ENCODE data around the gene PSMA5.
"Not testable (repeated sequence)": the region's sequence is repeated elsewhere in the genome, so short reads cannot be mapped to it uniquely, and the experiment has no call there.

The PSMA5 gene

GRCh38 chr1:109447524-109447923 lies 21.3 kb upstream of the PSMA5 start:
- ChIA-PET CTCF (interaction anchor here (0.8 kb wide), 1 partner anchor 39 kb away, joined by 3 read pairs; no protein-coding TSS in a partner anchor), POLR2A (interaction anchor here (0.6 kb wide), 1 partner anchor 36 kb away, joined by 6 read pairs; the partner anchor contains the start of gene ATXN7L2)
- no peak overlapping the region for H3K27ac ChIP-seq (ENCODE audit: extremely low read depth, low read depth, low read length)
- no peaks in the 10 kb centered on the region for H3K36me3 ChIP-seq (ENCODE audit: control insufficient read depth in 2 of 2, insufficient read depth in 1 of 2, low read length in 2 of 2)
- TF ChIP-seq KLF8 (tag by site-specific recombination; IDR thresholded peaks at IDR 0.05) (no peak), ZIC2 (tag by site-specific recombination; IDR thresholded peaks at IDR 0.05) (no peak), ZNF776 (tag by site-specific recombination; IDR thresholded peaks at IDR 0.05; ENCODE audit: borderline replicate concordance) (no peak), ZNF23 (tag by site-specific recombination; IDR thresholded peaks at IDR 0.05; ENCODE audit: borderline replicate concordance) (no peak), ZNF501 (tag by site-specific recombination; IDR thresholded peaks at IDR 0.05) (no peak), MEIS1 (CRISPR knock-in tag; IDR thresholded peaks at IDR 0.05; ENCODE audit: borderline replicate concordance) (no peak), ZNF132 (tag by site-specific recombination; IDR thresholded peaks at IDR 0.05; ENCODE audit: borderline replicate concordance) (no peak), TSHZ1 (tag by site-specific recombination; IDR thresholded peaks at IDR 0.05; ENCODE audit: borderline replicate concordance) (no peak), ZNF473 (tag by site-specific recombination; IDR thresholded peaks at IDR 0.05) (no peak), ZNF280C (tag by site-specific recombination; IDR thresholded peaks at IDR 0.05) (no peak), OSR2 (tag by site-specific recombination; IDR thresholded peaks at IDR 0.05) (no peak), ZNF423 (tag by site-specific recombination; IDR thresholded peaks at IDR 0.05) (no peak), ZNF561 (tag by site-specific recombination; IDR thresholded peaks at IDR 0.05; ENCODE audit: borderline replicate concordance) (no peak), ZNF645 (tag by site-specific recombination; IDR thresholded peaks at IDR 0.05) (no peak), ZNF248 (tag by site-specific recombination; IDR thresholded peaks at IDR 0.05) (no peak), IKZF3 (tag by site-specific recombination; IDR thresholded peaks at IDR 0.05) (no peak), YY1 (tag by site-specific recombination; IDR thresholded peaks at IDR 0.05) (no peak), ZNF366 (tag by site-specific recombination; conservative IDR thresholded peaks at IDR 0.05) (no peak), ZNF274 (IDR thresholded peaks at IDR 0.05; ENCODE audit: low read length) (no peak), ZNF274 (tag by site-specific recombination; IDR thresholded peaks at IDR 0.05; ENCODE audit: borderline replicate concordance) (no peak), ZNF701 (tag by site-specific recombination; IDR thresholded peaks at IDR 0.05) (no peak)
- H3K4me3 ChIP-seq (ENCODE audit: low read depth, low read length), result no peak overlapping the region
- no peaks in the 10 kb centered on the region for H3K9me3 ChIP-seq (ENCODE audit: control insufficient read depth, insufficient read depth, low read depth, low read length)
- no peaks in the 10 kb centered on the region for H3K4me1 ChIP-seq (ENCODE audit: control insufficient read depth, insufficient read depth, low read length)

- H3K9me3 ChIP-seq (ENCODE audit: control insufficient read depth, insufficient read depth, low read depth, low read length); H3K36me3 ChIP-seq (ENCODE audit: control insufficient read depth in 2 of 2, insufficient read depth in 1 of 2, low read length in 2 of 2); H3K27ac ChIP-seq (ENCODE audit: extremely low read depth, low read depth, low read length); POLR2A ChIA-PET; CTCF ChIA-PET; H3K4me3 ChIP-seq (ENCODE audit: low read depth, low read length); H3K4me1 ChIP-seq (ENCODE audit: control insufficient read depth, insufficient read depth, low read length): not testable (repeated sequence)
These were observed 19.9 kb upstream of the PSMA5 start for GRCh38 chr1:109445949-109446695.

Data from HEK293 (cell line).